GM18907 (cell line): Measurements from ENCODE around the gene PSMG1.
"Not testable (repeated sequence)": the region's sequence is repeated elsewhere in the genome, so short reads cannot be mapped to it uniquely, and the experiment has no call there.

Experiments
- ATAC-seq: cut with Tn5 transposase; IDR thresholded peaks from one replicate; pipeline ENCODE4 v1.9.1; 2021; ENCODE audit warnings: mild to moderate bottlenecking, moderate library complexity; ENCODE audit not compliant: unreplicated experiment

The PSMG1 gene

GRCh38 chr21:39183272-39184049 lies at the start of gene PSMG1:
TSS of gene PSMG1 (minus strand) at chr21:39183451. CDS start at chr21:39183385, 66 bp downstream.
- ATAC-seq = peak; percentile 90

- no peak for ATAC-seq
Observed at GRCh38 chr21:39232861-39233291, 49.6 kb upstream of the PSMG1 start.

- no peak for ATAC-seq
Observed at GRCh38 chr21:39224930-39225329, 41.7 kb upstream of the PSMG1 start.

- ATAC-seq = no peak
Observed at GRCh38 chr21:39221997-39222486, 38.8 kb upstream of the PSMG1 start.

- no peak for ATAC-seq
Observed at GRCh38 chr21:39221282-39221996, 38.2 kb upstream of the PSMG1 start.

- not testable (repeated sequence) for ATAC-seq
Observed at GRCh38 chr21:39220875-39221274, 37.6 kb upstream of the PSMG1 start.

GRCh38 chr21:39220150-39220549 lies 36.9 kb upstream of the PSMG1 start:
- ATAC-seq = no peak

GRCh38 chr21:39218082-39218409 lies 34.8 kb upstream of the PSMG1 start:
- ATAC-seq = no peak

- ATAC-seq = no peak
Observed at GRCh38 chr21:39217356-39218081, 34.3 kb upstream of the PSMG1 start.

- ATAC-seq = no peak
Observed at GRCh38 chr21:39216290-39216689, 33.0 kb upstream of the PSMG1 start.

GRCh38 chr21:39215078-39215477 lies 31.8 kb upstream of the PSMG1 start:
- no peak for ATAC-seq

- no peak for ATAC-seq
Observed at GRCh38 chr21:39209334-39209688, 26.1 kb upstream of the PSMG1 start.

GRCh38 chr21:39208624-39209333 lies 25.5 kb upstream of the PSMG1 start:
- ATAC-seq = no peak

- ATAC-seq = no peak
Observed at GRCh38 chr21:39204134-39204533, 20.9 kb upstream of the PSMG1 start.

- ATAC-seq = no peak
Observed at GRCh38 chr21:39198800-39199199, 15.5 kb upstream of the PSMG1 start.

- ATAC-seq = no peak
Observed at GRCh38 chr21:39197448-39198233, 14.4 kb upstream of the PSMG1 start.

- no peak for ATAC-seq
Observed at GRCh38 chr21:39196838-39197237, 13.6 kb upstream of the PSMG1 start.

- ATAC-seq = no peak
Observed at GRCh38 chr21:39196310-39196709, 13.1 kb upstream of the PSMG1 start.

- no peak for ATAC-seq
Observed at GRCh38 chr21:39193380-39193779, 10.1 kb upstream of the PSMG1 start.
